Measurements from ENCODE around the gene CD22. TPM values are rescaled to one million over a fixed set of nuclear protein-coding genes. Genes with fewer than 3 reads are reported as not detected.

CD22 gene
- total and polyA plus RNA-seq, 2 of the 4 experiments (the other 2 are of a cell fraction): 0.18 to 0.22 TPM

- no peak overlapping the region for H4K8ac ChIP-seq (ENCODE audit: low read depth in 2 of 2, low read length in 2 of 2)
- ChIA-PET POLR2A (ENCODE audit: unreplicated experiment) (interaction anchor here (0.5 kb wide), 1 partner anchor 74 kb away, joined by 4 read pairs; no protein-coding TSS in a partner anchor), CTCF (interaction anchor here (1.0 kb wide), 1 partner anchor 10 kb away, joined by 3 read pairs; no protein-coding TSS in a partner anchor)
- no peak overlapping the region for H3K4ac ChIP-seq (ENCODE audit: low read depth, low read length)
- no peak overlapping the region for H2BK120ac ChIP-seq (ENCODE audit: low read depth, low read length)
- WGBS, 2 experiments (ENCODE audit: extremely low coverage in 2 of 2, insufficient read length in 1 of 2): 54% methylated on average over 3 of the region's 11 CpGs; no CpG with 5 or more reads in 1 of the 2 experiments
- DNase-seq (no peak), ATAC-seq (ENCODE audit: low read depth) (no peak)
- H3K9me1 ChIP-seq (ENCODE audit: insufficient read depth, low read length): no peaks in the 10 kb centered on the region
- no peak overlapping the region for H3K18ac ChIP-seq (ENCODE audit: low read depth, low read length)
- no peak overlapping the region for H2AK9ac ChIP-seq (replicated peaks; ENCODE audit: low read depth, low read length, poor library complexity)
- no peak overlapping the region for H2BK15ac ChIP-seq (ENCODE audit: low read depth, low read length)
- H2BK20ac ChIP-seq (ENCODE audit: low read depth, low read length): no peak overlapping the region
- H3K27ac ChIP-seq (ENCODE audit: insufficient read depth, low read length): no peak overlapping the region
- no peaks in the 10 kb centered on the region for H3K36me3 ChIP-seq (ENCODE audit: control insufficient read depth, insufficient read depth, low read length)
- H3K79me1 ChIP-seq (ENCODE audit: low read depth in 1 of 2, low read length in 2 of 2): no peaks in the 10 kb centered on the region
- H4K20me1 ChIP-seq (ENCODE audit: insufficient read depth, low read length): no peaks in the 10 kb centered on the region
- H3K9me3 ChIP-seq (ENCODE audit: control insufficient read depth, insufficient read depth, low read length): no peaks in the 10 kb centered on the region
- in situ Hi-C loops (cut with MboI; ENCODE audit: low sequenced_read_pairs): no loop called here
- H3K56ac ChIP-seq (ENCODE audit: extremely low read depth, insufficient read depth, low read length): no peak overlapping the region
- no peak overlapping the region for H3K23ac ChIP-seq (ENCODE audit: low read depth, low read length)
- H3K4me1 ChIP-seq (ENCODE audit: control insufficient read depth, insufficient read depth, low read length): no peaks in the 10 kb centered on the region
- no peak overlapping the region for H2AK5ac ChIP-seq (ENCODE audit: low read depth, low read length)
- H2AFZ ChIP-seq (replicated peaks; ENCODE audit: low read length, poor library complexity): no peak overlapping the region
- H4K5ac ChIP-seq (ENCODE audit: low read depth, low read length): no peak overlapping the region
- intact Hi-C loops (cut with micrococcal nuclease): no loop called here
- H3K27me3 ChIP-seq (ENCODE audit: control insufficient read depth, insufficient read depth, low read length): peaks cover 8% of the 10 kb centered on the region
- no peak overlapping the region for H4K91ac ChIP-seq (ENCODE audit: insufficient read depth, low read depth, low read length)
- H3K4me3 ChIP-seq (ENCODE audit: insufficient read depth, low read depth, low read length): no peak overlapping the region
- no TSS peak for BruUV-seq (replicated peaks)
- no peak overlapping the region for H2BK5ac ChIP-seq (ENCODE audit: low read depth, low read length, poor library complexity, severe bottlenecking)
- H3K4me2 ChIP-seq (ENCODE audit: low read depth, low read length): no peak overlapping the region
- TF ChIP-seq RAD21 (IDR thresholded peaks at IDR 0.05; ENCODE audit: low read length) (no peak), SMC3 (IDR thresholded peaks at IDR 0.05; ENCODE audit: low read depth, low read length) (no peak), RCOR1 (IDR thresholded peaks at IDR 0.05; ENCODE audit: insufficient replicate concordance, low read length) (no peak), POLR2A (IDR thresholded peaks at IDR 0.05; ENCODE audit: low read depth, low read length) (no peak)
- TF ChIP-seq, protein P1, sequence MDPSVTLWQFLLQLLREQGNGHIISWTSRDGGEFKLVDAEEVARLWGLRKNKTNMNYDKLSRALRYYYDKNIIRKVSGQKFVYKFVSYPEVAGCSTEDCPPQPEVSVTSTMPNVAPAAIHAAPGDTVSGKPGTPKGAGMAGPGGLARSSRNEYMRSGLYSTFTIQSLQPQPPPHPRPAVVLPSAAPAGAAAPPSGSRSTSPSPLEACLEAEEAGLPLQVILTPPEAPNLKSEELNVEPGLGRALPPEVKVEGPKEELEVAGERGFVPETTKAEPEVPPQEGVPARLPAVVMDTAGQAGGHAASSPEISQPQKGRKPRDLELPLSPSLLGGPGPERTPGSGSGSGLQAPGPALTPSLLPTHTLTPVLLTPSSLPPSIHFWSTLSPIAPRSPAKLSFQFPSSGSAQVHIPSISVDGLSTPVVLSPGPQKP (IDR thresholded peaks at IDR 0.05; ENCODE audit: borderline replicate concordance, low read depth, low read length): no peak
- TF ChIP-seq, protein P2, sequence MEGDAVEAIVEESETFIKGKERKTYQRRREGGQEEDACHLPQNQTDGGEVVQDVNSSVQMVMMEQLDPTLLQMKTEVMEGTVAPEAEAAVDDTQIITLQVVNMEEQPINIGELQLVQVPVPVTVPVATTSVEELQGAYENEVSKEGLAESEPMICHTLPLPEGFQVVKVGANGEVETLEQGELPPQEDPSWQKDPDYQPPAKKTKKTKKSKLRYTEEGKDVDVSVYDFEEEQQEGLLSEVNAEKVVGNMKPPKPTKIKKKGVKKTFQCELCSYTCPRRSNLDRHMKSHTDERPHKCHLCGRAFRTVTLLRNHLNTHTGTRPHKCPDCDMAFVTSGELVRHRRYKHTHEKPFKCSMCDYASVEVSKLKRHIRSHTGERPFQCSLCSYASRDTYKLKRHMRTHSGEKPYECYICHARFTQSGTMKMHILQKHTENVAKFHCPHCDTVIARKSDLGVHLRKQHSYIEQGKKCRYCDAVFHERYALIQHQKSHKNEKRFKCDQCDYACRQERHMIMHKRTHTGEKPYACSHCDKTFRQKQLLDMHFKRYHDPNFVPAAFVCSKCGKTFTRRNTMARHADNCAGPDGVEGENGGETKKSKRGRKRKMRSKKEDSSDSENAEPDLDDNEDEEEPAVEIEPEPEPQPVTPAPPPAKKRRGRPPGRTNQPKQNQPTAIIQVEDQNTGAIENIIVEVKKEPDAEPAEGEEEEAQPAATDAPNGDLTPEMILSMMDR (conservative IDR thresholded peaks at IDR 0.05; ENCODE audit: low read depth, low read length): no peak
- H3K9ac ChIP-seq (ENCODE audit: low read depth, low read length): no peak overlapping the region
- H3K14ac ChIP-seq (replicated peaks; ENCODE audit: low read depth, low read length): no peak overlapping the region
- dilution Hi-C loops (cut with HindIII; ENCODE audit: low sequenced_read_pairs, unreplicated experiment): no loop called here
Observed at GRCh38 chr19:35363001-35363590, 34.1 kb downstream of the CD22 start.

Measured in IMR-90 (cell line).